ENCODE data around the gene IFRD1.

- no peak for TF ChIP-seq CTCF (IDR thresholded peaks at IDR 0.05)
- no peak for TF ChIP-seq POLR2A (IDR thresholded peaks at IDR 0.05)
Observed at GRCh38 chr7:112444505-112444904, 5.8 kb upstream of the IFRD1 start.
